GM21515 (cell line): Measurements from ENCODE around the gene PHF13.

Experiments
- ATAC-seq: cut with Tn5 transposase; IDR thresholded peaks from one replicate; pipeline ENCODE4 v1.9.1; 2021; ENCODE audit not compliant: unreplicated experiment

The PHF13 gene

DNA sequence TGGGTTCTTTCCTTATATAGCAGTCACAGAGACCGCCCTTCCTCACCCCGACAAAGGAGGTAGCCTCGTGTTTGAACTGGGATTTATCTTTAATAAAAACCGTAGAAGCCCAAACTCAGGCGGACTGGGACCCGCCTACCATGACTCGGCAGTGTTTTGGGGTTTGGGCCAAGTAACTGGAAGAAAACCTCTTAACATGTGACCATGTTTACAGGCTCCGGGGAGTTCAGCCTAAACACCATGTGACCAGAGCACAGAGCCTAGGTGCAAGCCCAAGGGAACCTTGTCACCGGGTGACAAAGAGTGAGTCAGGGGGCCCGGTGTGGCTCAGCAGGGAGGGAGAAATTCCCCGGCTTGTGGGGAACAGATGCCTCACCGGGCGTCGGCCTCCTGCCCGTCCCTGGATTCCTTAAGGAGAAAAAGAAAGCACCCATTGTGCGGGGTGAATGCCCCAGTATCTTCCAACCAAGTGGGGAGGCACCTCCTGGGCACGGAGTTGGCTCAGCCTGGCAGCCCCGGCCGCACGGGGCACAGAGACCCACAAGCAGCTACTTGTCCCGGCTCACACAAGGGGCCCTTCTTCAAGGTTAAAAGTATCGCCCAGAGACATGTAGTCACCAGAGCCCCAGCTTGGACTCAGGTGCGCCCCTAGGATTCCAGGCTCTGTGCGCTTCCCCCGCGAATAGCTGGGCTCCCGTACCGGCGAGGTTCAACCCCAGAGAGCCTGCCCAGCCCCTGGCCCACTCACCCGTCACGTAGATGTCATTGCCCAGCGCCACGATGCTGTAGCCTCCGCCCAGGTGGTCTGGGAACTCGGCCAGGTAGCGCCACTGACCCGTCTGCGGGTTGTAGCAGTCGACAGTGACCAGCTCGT is 12.2 kb upstream of the PHF13 start:
- no peak for ATAC-seq

DNA sequence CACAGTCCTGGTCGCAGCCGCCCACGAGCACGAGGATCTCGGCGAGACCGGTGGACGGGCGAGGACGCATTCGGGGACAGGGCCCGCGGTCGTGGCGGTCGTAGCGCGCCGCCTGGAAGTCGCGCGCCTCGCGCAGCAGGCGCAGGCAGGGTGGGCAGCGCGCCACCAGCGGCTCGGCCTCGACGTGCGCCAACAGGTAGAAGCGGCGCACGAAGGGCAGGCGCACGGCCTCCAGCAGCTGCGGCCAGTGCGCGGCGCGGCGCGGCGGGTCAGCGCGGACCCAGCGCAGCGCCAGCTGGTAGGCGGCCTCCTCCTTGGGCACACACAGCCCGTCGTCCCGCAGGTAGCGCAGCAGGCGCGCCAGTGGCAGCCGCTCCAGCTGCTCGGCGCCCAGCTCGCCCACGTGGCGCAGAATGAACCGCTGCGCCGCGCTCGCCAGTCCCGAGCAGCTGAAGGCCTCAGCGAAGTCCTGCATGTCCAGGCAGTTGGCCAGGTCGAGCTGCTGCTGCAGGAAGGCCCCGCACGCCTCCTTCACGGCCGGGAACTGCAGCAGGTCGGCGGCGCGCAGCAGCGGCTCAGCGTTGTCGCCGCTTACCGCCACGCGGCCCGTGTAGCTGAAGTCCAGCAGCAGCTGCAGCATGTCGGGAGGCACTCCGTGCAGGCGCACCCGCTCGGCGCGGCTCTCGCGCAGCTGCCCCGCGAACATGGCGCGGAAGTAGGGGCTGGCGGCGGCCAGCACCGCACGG is 11.4 kb upstream of the PHF13 start:
- peak; percentile 9 for ATAC-seq

- ATAC-seq, result peak; percentile 51
Observed at GRCh38 chr1:6602669-6603237, 10.8 kb upstream of the PHF13 start, which contains the start of gene KLHL21. Gene KLHL21, minus strand, starts transcription at chr1:6602869. Its CDS starts 52 bp downstream, at chr1:6602817.

- peak; percentile 25 for ATAC-seq
Observed at GRCh38 chr1:6603238-6603914, 10.2 kb upstream of the PHF13 start.

GRCh38 chr1:6603915-6604558 is 9.5 kb upstream of the PHF13 start:
- ATAC-seq, result no peak

DNA sequence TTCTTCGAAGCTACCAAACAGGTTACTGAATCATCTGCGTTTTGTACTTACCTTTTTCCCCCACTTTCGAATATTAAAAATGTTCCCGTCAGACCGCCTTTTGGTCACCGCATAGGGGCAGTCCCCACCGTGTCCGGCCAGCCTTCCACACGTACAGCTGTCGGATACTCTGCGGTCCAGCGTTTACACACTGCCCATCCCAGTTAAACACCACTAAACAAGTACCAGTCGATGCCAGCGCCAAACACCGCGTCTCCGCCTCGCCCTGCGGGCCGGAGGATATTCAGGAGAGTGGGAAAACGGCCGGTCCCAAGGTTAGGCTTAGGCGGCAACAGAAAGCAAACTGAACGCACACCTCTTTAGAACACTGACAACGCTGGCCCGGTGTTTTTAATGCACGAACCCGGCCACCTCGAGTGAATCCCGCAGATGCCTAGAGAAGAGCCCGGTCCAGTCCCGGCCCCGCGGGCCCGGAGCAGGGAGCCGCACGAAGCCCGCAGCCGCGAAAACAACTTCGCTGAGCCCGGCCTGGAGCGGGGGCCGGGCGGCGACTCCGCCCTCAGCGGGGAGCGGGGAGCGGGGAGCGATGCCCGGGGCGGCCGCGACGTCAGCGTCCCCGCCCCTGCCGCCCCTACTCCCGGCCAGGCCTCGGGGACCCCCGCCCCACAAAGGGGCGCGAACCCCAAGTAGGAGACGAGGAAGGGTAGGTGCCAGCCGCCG is 730 bp upstream of the PHF13 start:
- peak; percentile 21 for ATAC-seq

DNA sequence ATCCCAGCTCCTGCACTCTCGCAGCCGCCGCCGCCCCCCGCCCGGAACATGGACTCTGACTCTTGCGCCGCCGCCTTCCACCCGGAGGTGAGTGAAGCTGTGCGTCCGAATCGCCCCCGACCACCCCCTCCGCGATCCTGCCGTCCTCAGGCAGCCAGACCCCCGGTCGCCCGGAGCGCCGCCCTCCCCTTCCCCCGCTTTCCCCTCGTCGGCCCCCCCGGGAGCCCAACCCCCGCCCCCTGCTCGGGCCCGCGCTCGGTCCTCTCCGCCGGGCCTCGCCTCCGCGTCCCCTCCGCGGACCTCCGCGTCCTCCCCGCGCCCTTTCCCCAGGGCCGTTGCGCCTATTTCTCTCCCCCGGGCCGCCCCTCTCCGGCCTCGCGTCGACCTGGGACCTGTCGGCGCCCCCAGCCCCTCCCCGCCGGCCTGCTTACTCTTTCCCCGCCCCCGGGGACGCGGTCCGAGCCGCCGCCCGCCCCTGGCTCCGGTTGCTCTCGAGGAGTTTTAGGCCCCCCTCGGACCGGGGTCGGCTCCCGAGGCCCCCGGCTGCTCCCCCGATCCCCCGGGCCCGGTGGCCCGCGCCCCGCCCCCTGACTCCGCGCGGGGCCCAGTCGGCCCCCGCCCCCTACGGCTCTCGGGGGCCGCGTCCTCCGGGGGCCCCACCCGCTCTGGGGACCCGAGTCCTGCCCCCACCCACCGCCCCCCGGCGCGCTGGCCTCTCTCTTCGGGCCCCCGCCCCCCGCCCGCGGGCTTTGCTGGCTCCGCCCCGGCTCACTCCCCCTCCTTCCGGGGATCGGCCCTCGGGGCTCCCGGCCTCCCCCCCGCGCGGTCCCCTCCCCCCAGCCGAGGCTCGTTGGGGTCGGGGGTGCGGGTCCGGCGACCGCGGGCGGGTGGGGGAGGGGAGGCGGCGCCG is 743 bp downstream of the PHF13 start:
- ATAC-seq, result no peak

DNA sequence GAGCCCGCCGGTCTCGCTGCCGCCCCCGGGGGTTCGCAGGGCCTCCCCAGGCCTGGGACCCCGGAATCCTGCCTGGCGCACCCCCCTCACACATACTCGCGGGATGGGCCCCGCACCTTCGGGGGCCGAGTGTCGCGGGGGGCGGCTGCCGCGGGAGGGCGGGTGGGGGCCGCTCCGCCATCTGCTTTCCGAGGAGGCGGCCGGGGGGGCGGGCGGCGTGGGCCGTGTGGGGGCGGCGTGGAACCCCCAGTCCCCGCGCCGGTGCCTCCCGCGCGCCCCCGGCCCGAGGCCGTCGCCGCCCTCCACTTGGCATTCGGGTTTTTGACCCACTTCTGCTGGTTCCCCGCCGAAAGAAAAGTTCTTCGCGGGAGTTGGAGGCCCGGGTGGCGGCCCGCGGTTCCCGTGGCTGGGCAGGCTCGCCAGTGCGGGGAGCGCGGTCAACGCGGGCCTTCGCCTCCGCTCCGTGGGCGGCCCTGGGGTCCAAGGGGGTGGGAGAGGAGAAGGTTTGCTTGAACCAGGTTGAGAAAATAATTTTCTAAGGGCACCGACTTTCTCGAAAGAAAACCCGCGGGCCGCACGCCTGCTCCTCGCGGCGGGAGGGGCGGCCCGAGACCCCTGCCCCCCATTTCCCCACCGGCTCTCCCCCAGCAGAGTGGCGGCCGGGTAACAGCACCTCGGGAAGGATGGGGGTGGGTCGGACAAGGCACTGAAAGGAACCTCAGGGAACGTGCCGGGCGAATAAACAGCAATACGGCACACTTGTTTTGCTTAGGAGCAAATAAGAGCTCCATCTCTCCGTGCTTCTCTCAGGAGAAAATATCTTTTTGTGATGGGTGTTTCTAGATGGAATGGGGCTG is 1.6 kb downstream of the PHF13 start:
- ATAC-seq, result no peak

DNA sequence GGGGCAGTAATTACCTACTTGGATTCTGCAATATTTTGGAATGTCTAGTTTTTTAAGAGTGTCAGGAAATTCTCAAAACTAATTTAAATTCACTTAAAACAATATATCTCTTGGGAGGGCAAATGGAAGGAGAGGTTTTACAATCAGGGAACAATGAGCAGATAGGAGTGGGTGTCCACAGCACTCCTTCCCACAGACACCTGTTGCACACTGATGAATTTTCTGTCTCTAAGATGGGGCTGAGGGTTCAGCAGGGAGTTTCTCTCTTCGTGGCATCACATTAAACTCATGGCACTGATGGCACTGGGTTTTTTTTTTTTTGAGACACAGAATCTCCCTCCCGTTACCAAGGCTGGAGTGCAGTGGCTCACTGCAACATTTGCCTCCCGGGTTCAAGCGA is 5.5 kb downstream of the PHF13 start:
- no peak for ATAC-seq

DNA sequence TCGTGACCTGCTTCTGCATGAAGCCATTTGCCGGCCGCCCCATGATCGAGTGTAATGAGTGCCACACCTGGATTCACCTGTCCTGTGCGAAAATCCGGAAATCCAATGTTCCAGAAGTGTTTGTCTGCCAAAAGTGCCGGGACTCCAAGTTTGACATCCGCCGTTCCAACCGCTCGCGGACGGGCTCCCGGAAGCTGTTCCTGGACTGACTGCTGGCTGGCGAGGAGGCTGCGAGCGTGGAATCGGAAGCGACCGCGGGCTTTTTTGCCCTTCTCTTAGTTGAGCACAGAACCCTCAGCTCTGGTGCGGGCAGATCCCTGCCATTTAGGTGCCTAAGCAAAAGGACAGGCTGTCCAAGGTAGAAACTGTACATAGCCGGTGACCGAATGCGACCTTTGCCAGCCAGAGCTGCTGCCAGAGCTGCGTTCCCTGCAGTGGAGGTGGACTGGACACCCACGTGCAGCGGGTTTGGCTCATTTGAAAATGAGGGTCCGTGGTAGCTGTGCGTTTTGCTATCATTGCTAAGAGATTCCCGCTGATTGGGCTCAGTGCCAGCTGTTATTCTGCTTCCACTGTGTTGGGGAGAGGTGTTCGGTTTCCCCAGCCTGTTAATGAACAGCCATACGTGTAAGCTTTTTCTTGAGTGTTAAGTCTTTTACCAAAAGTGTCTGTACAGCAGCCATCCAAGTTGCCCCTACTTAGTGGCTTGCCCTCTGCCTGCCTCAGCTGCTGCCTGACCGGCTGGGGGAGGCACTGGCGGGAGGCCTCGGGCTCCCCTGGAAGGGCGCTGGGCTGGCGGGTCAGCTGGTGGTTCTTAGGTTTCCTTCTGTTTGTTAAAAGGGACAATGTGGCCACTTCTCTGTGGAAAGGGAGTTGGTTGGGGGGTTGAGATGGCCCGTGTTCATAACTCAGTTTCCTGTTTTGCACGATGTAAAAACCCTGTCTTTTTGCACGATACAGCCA is 8.2 kb downstream of the PHF13 start:
- ATAC-seq, result no peak

DNA sequence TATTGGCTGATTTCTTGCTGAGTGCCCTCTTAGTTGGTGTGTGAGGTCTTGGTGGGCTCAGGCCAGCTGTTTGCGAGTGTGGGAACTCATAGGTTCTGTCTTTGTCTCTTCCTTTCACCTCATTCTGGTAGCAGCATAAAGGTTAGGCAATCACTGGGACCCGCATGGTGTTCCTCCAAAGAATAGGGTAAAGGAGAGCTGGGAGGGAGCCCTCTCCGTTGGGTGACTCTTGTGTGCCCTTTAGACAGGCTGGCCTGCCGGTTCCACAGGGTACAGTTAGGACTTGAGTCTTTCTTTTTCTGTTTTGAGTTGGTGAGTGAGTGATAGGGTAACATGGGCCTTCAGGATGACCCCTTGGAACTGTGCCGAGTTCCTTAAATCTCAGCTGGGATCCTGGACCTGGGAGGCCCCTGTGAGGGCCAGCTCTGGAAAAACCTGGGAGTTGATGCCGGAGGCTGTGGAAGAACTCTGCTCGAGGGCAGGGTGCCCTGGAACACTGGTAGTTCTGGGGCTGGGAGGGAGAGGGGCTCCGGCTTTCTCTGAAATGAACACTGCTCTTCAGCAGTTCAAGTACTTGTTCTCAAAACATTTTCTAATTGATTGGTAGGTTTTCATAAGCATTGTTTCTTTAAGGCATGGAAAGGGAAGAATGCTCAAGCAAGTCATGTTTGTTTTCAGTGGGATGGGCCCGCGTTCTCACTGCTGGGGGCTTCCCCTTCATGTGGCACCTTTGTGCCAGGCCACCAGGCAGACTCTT is 9.0 kb downstream of the PHF13 start:
- ATAC-seq, result no peak

- ATAC-seq, result no peak
Observed at GRCh38 chr1:6623269-6623965, 9.9 kb downstream of the PHF13 start.

GRCh38 chr1:6624710-6625583 is 11.4 kb downstream of the PHF13 start, which contains the start of gene THAP3:
Gene THAP3, plus strand, starts transcription at chr1:6624868. Its CDS starts 351 bp downstream, at chr1:6625219.
- peak; percentile 69 for ATAC-seq

GRCh38 chr1:6625584-6626149 is 12.1 kb downstream of the PHF13 start:
- peak; percentile 35 for ATAC-seq
